Urinary bladder (tissue), 4 donors: ENCODE measurements around the gene ARPP19. TPM values are rescaled to one million over a fixed set of nuclear protein-coding genes. Genes with fewer than 3 reads are reported as not detected.
"Not testable (repeated sequence)": the region's sequence is repeated elsewhere in the genome, so short reads cannot be mapped to it uniquely, and the experiment has no call there.

ENCODE experiments used
- DNase-seq: peaks from one replicate; pipeline ENCODE4 v3.0.0-alpha.2; 2015; ENCODE audit errors: extremely low spot score
- H3K27ac ChIP-seq: one replicate; pipeline ENCODE4 v1.5.1; 2013; ENCODE audit warnings: low read depth, mild to moderate bottlenecking, moderate library complexity
- H3K36me3 ChIP-seq: one replicate; pipeline ENCODE4 v1.6.1; 2013; ENCODE audit warnings: mild to moderate bottlenecking, moderate library complexity; ENCODE audit not compliant: insufficient read depth
- H3K4me1 ChIP-seq: one replicate; pipeline ENCODE4 v1.6.1; 2013; ENCODE audit warnings: mild to moderate bottlenecking, moderate library complexity; ENCODE audit not compliant: insufficient read depth
- H3K4me3 ChIP-seq: one replicate; pipeline ENCODE4 v1.5.1; 2013; ENCODE audit warnings: low read depth, low read length
- WGBS: extraction: QIAGEN DNeasy Blood & Tissue Kit; methylation state at CpG from one replicate; pipeline ENCODE4 v1.1.7; 2013; 5-methylcytosine and 5-hydroxymethylcytosine counted together
- polyA plus RNA-seq: library from polyadenylated mRNA; stranded (reverse); fragments of 200-250 nt; gene quantifications from one replicate; pipeline ENCODE4 v1.2.3, GENCODE V29; 2013
- total RNA-seq: library from RNA; depleted of rRNA; stranded (reverse); fragments of >200 nt; gene quantifications from one replicate; pipeline ENCODE4 v1.2.3, GENCODE V29; 2014
- donor health status: healthy with polysubstance abuse.
- donor health status: healthy.

The ARPP19 gene, protein sequence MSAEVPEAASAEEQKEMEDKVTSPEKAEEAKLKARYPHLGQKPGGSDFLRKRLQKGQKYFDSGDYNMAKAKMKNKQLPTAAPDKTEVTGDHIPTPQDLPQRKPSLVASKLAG
- 170 TPM for total RNA-seq
- 66.9 TPM for polyA plus RNA-seq

DNA sequence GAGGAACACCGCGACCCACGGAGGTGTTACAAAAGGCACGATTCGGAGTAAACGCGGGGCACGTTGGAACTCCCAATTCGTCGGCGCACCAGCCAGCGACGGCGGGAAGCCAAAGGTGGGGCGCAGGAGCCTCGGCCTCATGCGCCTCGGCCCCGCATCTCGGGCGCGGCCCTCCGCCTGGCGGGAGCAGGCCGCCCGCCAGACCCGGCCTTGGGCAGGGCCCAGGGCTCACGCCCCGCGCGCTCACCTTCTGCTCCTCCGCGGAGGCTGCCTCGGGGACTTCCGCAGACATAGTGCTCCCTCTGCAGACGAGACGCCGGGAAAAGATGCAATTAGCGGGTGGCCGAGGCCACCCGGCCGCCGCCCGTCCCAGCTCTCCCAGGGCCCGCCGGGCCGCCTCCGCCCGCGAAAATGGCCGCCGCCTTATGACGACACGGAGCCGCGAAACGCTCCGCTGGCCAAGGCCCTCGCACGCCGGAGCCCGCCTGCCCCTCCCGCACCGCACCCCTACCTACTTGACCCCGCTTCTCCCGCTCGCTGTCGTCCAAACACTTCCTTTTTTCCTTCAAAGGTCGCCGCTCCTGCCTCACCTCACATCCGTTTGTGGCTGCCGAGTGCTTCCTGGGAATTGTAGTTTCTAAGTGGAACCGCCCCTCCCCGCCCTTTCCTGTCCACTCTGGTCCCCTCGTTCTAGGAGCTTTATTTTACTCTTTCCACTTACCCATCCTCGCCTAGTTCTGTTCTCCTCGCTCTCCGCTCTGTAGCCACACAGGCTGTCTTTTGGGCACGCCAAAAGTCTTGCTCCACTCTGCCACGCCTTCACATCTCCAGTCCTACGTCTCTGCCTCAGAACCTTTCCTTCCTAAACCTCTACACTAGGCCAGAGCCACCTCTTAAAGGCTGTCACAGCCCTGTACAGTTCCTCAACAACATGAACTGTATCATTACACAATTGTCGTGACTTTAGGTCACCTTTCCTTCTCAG, at the start of gene ARPP19:
Gene ARPP19, minus strand, starts transcription at position 430 of the 985 bp plus-strand sequence. Its CDS starts 138 bp downstream, at position 292.
- whole genome bisulfite sequencing = 5% methylated on average over 82 of the region's 82 CpGs
- DNase-seq = peak; percentile 66
- H3K4me1 ChIP-seq = peaks cover 2% of the 10 kb centered on the region
- H3K27ac ChIP-seq = peak within 1 kb of the TSS; percentile 93
- no peaks in the 10 kb centered on the region for H3K36me3 ChIP-seq
- peak within 1 kb of the TSS; percentile 62 for H3K4me3 ChIP-seq

- no peaks in the 10 kb centered on the region for H3K4me1 ChIP-seq
- 96% methylated on average over 1 of the region's 1 CpG for WGBS
- H3K36me3 ChIP-seq = peaks cover 7% of the 10 kb centered on the region
Observed at GRCh38 chr15:52617026-52617425, 48.2 kb upstream of the ARPP19 start.

DNA sequence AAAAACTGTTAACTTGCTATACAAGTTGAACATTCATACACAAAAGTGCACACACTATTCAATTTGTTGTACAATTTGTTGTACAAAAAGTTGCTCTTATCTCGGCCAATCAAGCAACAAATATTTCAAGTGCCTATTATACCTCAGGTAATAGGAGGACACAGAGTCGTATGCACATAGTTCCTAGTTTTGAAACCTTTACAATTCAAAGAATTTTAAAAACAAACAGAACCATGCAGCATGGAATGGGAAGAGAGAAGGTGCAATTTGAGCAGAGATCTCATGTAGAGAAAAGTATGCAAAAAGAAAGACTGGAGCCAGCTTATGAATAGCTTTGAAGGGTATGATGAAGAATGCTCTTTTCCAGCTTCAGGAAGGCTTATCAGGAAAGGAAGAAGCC, 46.5 kb upstream of the ARPP19 start:
- DNase-seq = no peak
- H3K4me1 ChIP-seq = no peaks in the 10 kb centered on the region
- no peak overlapping the region for H3K27ac ChIP-seq
- 90% methylated on average over 2 of the region's 2 CpGs for WGBS
- no peak overlapping the region for H3K4me3 ChIP-seq
- peaks cover 8% of the 10 kb centered on the region for H3K36me3 ChIP-seq

More at GRCh38 chr15:52617026-52617425, 48.2 kb upstream of the ARPP19 start:
- no peak overlapping the region for H3K4me3 ChIP-seq
- DNase-seq = no peak
- no peak overlapping the region for H3K27ac ChIP-seq

DNA sequence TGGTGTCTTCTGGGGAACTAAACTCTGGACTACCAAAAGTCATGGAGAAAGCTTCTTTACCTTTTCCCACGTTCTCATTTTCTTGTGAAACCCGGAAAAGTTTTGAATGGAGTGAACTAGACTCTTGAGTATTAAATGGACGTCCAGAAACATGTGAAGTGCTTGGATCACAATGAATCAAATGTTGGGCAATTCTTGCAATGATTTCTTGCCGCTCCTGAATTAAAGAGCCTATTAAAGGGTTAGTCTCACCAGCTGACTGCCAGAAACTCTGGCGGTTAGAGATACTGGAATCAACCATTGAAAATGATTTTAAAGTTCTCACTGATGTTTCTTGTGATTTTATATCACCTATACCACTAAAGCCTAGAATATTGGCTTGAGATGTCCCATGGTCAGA, 40.8 kb upstream of the ARPP19 start:
- DNase-seq = no peak
- no peak overlapping the region for H3K4me3 ChIP-seq
- 92% methylated on average over 5 of the region's 5 CpGs for WGBS
- H3K36me3 ChIP-seq = peaks cover 5% of the 10 kb centered on the region
- no peak overlapping the region for H3K27ac ChIP-seq
- no peaks in the 10 kb centered on the region for H3K4me1 ChIP-seq

GRCh38 chr15:52584414-52584813, 15.6 kb upstream of the ARPP19 start:
- no peak for DNase-seq
- Histone ChIP-seq H3K27ac (no peak overlapping the region), H3K36me3 (peaks cover 2% of the 10 kb centered on the region), H3K4me1 (no peaks in the 10 kb centered on the region), H3K4me3 (no peak overlapping the region)
- WGBS = 96% methylated on average over 7 of the region's 7 CpGs

DNA sequence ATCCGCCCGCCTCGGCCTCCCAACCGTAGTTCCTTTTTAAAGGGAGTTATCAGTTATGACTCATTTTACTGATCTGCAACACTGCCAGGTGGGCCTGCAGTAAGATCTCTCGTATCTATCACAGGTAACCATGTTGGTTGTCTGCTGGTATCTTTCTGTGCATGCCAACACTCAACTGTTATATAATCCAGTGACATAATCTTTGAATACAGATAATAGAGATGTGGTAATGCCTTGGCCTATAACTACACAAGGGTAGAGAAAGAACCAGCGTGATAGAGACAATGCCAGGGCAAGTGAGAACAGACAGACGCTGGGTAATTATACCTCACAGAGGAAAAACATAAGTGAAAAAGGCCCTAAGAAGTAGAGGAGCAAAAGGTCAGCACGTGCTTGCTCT, 11.0 kb upstream of the ARPP19 start:
- H3K27ac ChIP-seq = no peak overlapping the region
- WGBS = 90% methylated on average over 8 of the region's 8 CpGs
- H3K4me1 ChIP-seq = no peaks in the 10 kb centered on the region
- DNase-seq = no peak
- no peak overlapping the region for H3K4me3 ChIP-seq
- peaks cover 2% of the 10 kb centered on the region for H3K36me3 ChIP-seq

GRCh38 chr15:52576692-52577091, 7.9 kb upstream of the ARPP19 start:
- no peaks in the 10 kb centered on the region for H3K36me3 ChIP-seq
- no peaks in the 10 kb centered on the region for H3K4me1 ChIP-seq
- 93% methylated on average over 2 of the region's 2 CpGs for WGBS
- no peak overlapping the region for H3K27ac ChIP-seq
- no peak for DNase-seq
- no peak overlapping the region for H3K4me3 ChIP-seq

GRCh38 chr15:52575573-52575972, 6.7 kb upstream of the ARPP19 start:
- not testable (repeated sequence) for H3K4me3 ChIP-seq, H3K36me3 ChIP-seq, H3K27ac ChIP-seq, H3K4me1 ChIP-seq, DNase-seq
- 90% methylated on average over 7 of the region's 7 CpGs for WGBS

DNA sequence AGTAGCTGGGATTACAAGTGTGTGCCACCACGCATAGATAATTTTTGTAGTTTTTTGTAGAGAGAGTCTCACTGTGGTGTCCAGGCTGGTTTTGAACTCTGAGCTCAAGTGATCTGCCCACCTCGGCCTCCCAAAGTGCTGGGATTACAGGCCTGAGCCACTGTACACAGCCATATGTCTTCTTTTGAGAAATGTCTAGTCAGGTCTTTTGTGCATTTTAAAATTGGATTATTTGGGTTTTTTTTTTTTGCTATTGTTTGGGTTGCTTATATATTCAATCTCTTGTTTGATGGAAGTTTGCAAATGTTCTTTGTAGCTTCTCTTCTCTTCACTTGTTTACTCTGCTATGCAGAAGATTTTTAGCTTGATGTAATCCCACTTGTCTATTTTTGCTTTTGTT, 6.2 kb upstream of the ARPP19 start:
- H3K4me1 ChIP-seq = no peaks in the 10 kb centered on the region
- H3K27ac ChIP-seq = no peak overlapping the region
- H3K4me3 ChIP-seq = no peak overlapping the region
- H3K36me3 ChIP-seq = no peaks in the 10 kb centered on the region
- no peak for DNase-seq
- 94% methylated on average over 2 of the region's 2 CpGs for WGBS

GRCh38 chr15:52574623-52575022, 5.8 kb upstream of the ARPP19 start:
- not testable (repeated sequence) for H3K27ac ChIP-seq, H3K4me3 ChIP-seq, DNase-seq, H3K36me3 ChIP-seq, H3K4me1 ChIP-seq
- WGBS = 93% methylated on average over 3 of the region's 3 CpGs

GRCh38 chr15:52567871-52568600, 794 bp downstream of the ARPP19 start:
- Histone ChIP-seq H3K36me3 (no peaks in the 10 kb centered on the region), H3K27ac (peak overlapping the region; percentile 93), H3K4me3 (peak overlapping the region; percentile 62), H3K4me1 (peaks cover 2% of the 10 kb centered on the region)
- 5% methylated on average over 25 of the region's 25 CpGs for WGBS
- peak; percentile 18 for DNase-seq

DNA sequence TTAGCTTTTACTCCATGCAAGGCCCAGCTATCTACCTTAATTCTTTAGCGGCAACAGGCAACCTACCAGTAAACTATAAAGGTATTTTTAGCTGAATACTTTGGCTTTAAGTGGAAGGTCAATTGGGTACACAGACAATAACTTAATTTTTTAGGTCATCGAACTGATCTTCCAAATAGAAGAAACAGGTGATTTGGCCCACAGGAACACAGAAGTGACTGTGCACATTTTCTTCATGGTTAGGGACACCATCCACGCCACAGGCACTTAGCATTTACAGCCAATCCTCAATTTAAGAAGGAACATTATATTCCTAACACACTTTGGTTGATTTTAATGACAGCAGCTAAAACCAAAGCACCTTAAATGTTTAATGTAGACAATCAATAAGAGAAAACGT, 1.9 kb downstream of the ARPP19 start:
- no peak for DNase-seq
- Histone ChIP-seq H3K27ac (no peak overlapping the region), H3K36me3 (no peaks in the 10 kb centered on the region), H3K4me1 (peaks cover 2% of the 10 kb centered on the region), H3K4me3 (no peak overlapping the region)
- WGBS = 67% methylated on average over 4 of the region's 4 CpGs

- not testable (repeated sequence) for DNase-seq, H3K36me3 ChIP-seq, H3K27ac ChIP-seq, H3K4me1 ChIP-seq, H3K4me3 ChIP-seq
- 91% methylated on average over 13 of the region's 13 CpGs for WGBS
Observed at GRCh38 chr15:52565417-52566358, 3.1 kb downstream of the ARPP19 start.
